HEK293T (cell line): ENCODE measurements around the gene GPD1.

ENCODE experiments used
- CTCF ChIA-PET: fragments of 350-600 bp; formaldehyde crosslinking; extraction: SDS; loops from one replicate; lab custom pipeline; 2021; ENCODE audit warnings: antibody characterized with exemption, inconsistent platforms; lab: Yijun Ruan, JAX
- POLR2A ChIA-PET: fragments of 350-600 bp; formaldehyde crosslinking; extraction: SDS; loops from one replicate; lab custom pipeline; 2020; ENCODE audit warnings: antibody characterized with exemption, inconsistent platforms; lab: Yijun Ruan, JAX
- DNase-seq: peaks from one replicate; pipeline ENCODE4 v3.0.0; 2012; ENCODE audit warnings: mixed read lengths; ENCODE audit errors: extremely low spot score
- ARNT ChIP-seq: fragments of 450-650 bp; IDR thresholded peaks from 2 replicates; pipeline ENCODE4 v1.6.1; 2017; ENCODE audit warnings: mild to moderate bottlenecking
- BHLHE40 ChIP-seq: fragments of 450-650 bp; IDR thresholded peaks from 2 replicates; pipeline ENCODE4 v1.6.1; 2016; ENCODE audit warnings: mild to moderate bottlenecking, moderate library complexity, borderline replicate concordance
- CTBP1 ChIP-seq: fragments of 450-650 bp; IDR thresholded peaks from 2 replicates; pipeline ENCODE4 v1.6.1; 2016; ENCODE audit warnings: borderline replicate concordance
- ELF4 ChIP-seq: fragments of 450-650 bp; IDR thresholded peaks from 2 replicates; pipeline ENCODE4 v1.6.1; 2017; ENCODE audit warnings: antibody characterized with exemption
- FOXA1 ChIP-seq: fragments of 450-650 bp; IDR thresholded peaks from 2 replicates; pipeline ENCODE4 v1.6.1; 2016; ENCODE audit warnings: mild to moderate bottlenecking
- FOXK2 ChIP-seq: fragments of 450-650 bp; IDR thresholded peaks from 2 replicates; pipeline ENCODE4 v1.6.1; 2016; ENCODE audit warnings: mild to moderate bottlenecking
- FOXM1 ChIP-seq: fragments of 450-650 bp; IDR thresholded peaks from 2 replicates; pipeline ENCODE4 v1.6.1; 2017; ENCODE audit warnings: mild to moderate bottlenecking, borderline replicate concordance
- HDGF ChIP-seq: fragments of 450-650 bp; IDR thresholded peaks from 2 replicates; pipeline ENCODE4 v1.6.1; 2017; ENCODE audit warnings: antibody characterized with exemption, borderline replicate concordance
- L3MBTL2 ChIP-seq: fragments of 450-650 bp; conservative IDR thresholded peaks from 2 replicates; pipeline ENCODE4 v1.6.1; 2016; ENCODE audit warnings: mild to moderate bottlenecking
- LEF1 ChIP-seq: fragments of 450-650 bp; IDR thresholded peaks from 2 replicates; pipeline ENCODE4 v1.6.1; 2017; ENCODE audit warnings: mild to moderate bottlenecking, borderline replicate concordance
- NFRKB ChIP-seq: fragments of 450-650 bp; IDR thresholded peaks from 2 replicates; pipeline ENCODE4 v1.6.1; 2016; ENCODE audit warnings: mild to moderate bottlenecking, moderate library complexity
- SP1 ChIP-seq: fragments of 450-650 bp; IDR thresholded peaks from 2 replicates; pipeline ENCODE4 v1.6.1; 2017
- SUZ12 ChIP-seq: fragments of 450-650 bp; IDR thresholded peaks from 2 replicates; pipeline ENCODE4 v1.6.1; 2016; ENCODE audit warnings: mild to moderate bottlenecking
- TARDBP ChIP-seq: fragments of 450-650 bp; IDR thresholded peaks from 2 replicates; pipeline ENCODE4 v1.6.1; 2016
- ZNF384 ChIP-seq: fragments of 450-650 bp; IDR thresholded peaks from 2 replicates; pipeline ENCODE4 v1.6.1; 2016
- TF ChIP-seq, protein P1 (sequence below): fragments of 450-650 bp; IDR thresholded peaks from 2 replicates; pipeline ENCODE4 v1.6.1; 2016

Gene GPD1

DNA sequence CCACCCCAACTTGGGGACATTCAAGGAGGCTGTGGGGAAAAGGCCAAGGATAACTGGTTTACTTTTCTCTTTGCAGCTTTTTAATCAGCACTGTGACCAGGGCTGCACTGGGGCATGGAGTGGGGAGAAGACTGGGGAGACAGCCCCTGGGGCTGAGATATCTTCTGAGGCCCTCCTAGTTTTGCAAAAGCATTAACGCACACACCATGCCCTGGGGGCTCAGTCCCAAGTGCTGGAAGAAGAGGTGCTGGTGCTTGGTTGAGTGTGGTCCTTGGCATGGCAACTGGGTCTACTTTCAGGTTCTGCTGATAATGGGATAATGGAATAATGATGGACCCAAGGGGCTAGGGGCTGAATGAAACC, 28.0 kb upstream of the GPD1 start:
- ChIA-PET POLR2A (interaction anchor here (2.4 kb wide), 1 partner anchor 9 kb away, joined by 11 read pairs; the partner anchor contains the start of gene SMARCD1), CTCF (no interaction called here)

DNA sequence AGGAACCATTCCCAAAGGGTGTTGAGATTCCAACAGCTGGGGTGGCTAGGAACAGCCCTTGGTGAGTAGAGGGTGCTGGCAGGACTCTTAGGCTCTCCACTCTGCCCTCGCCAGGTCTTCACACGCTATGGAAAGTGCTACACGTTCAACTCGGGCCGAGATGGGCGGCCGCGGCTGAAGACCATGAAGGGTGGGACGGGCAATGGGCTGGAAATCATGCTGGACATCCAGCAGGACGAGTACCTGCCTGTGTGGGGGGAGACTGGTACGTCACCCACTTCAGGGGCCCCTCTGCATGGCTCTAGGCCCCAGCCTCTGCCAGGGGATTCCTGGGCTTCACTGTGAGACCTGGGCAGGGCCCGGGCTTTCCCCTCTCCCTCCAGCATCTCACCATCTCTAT, 26.7 kb upstream of the GPD1 start:
- ChIA-PET CTCF (no interaction called here), POLR2A (no interaction called here)
- TF ChIP-seq SP1: no peak
- TF ChIP-seq NFRKB: no peak
- TF ChIP-seq ZNF384: no peak
- no peak for TF ChIP-seq BHLHE40
- TF ChIP-seq FOXA1: no peak
- no peak for TF ChIP-seq HDGF
- no peak for DNase-seq

More for the DNA sequence above, 28.0 kb upstream of the GPD1 start:
- TF ChIP-seq, protein P1, sequence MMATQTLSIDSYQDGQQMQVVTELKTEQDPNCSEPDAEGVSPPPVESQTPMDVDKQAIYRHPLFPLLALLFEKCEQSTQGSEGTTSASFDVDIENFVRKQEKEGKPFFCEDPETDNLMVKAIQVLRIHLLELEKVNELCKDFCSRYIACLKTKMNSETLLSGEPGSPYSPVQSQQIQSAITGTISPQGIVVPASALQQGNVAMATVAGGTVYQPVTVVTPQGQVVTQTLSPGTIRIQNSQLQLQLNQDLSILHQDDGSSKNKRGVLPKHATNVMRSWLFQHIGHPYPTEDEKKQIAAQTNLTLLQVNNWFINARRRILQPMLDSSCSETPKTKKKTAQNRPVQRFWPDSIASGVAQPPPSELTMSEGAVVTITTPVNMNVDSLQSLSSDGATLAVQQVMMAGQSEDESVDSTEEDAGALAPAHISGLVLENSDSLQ: no peak
- TF ChIP-seq LEF1 (no peak), SUZ12 (no peak), ELF4 (no peak), CTBP1 (no peak), FOXK2 (no peak), ARNT (no peak), TARDBP (no peak), HDGF (no peak), FOXA1 (no peak), FOXM1 (no peak), NFRKB (no peak), ZNF384 (no peak), BHLHE40 (no peak)
- no peak for DNase-seq

DNA sequence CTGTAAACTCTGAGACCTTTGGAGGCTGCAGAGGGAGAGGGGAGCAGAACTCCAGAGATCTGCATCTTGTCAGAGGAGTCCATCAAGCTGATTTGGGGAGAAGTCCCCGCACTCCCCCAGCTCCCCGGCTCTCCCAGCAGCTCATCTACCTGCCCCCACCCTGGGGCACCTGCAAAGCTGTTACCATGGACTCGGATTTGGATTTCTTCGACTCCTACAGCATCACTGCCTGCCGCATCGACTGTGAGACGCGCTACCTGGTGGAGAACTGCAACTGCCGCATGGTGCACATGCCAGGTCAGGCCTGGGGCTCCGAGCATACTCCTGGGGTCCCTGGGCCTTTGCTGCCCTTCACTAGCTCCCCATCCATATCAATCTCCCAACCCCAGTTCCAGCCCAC, 25.5 kb upstream of the GPD1 start:
- ChIA-PET POLR2A (interaction anchor here (0.7 kb wide), 1 partner anchor 89 kb away, joined by 3 read pairs; the partner anchor contains the start of gene CERS5), CTCF (no interaction called here)
- no peak for TF ChIP-seq NFRKB
- TF ChIP-seq ZNF384: no peak
- no peak for TF ChIP-seq ELF4
- TF ChIP-seq ARNT: no peak
- TF ChIP-seq LEF1: no peak
- DNase-seq: no peak

DNA sequence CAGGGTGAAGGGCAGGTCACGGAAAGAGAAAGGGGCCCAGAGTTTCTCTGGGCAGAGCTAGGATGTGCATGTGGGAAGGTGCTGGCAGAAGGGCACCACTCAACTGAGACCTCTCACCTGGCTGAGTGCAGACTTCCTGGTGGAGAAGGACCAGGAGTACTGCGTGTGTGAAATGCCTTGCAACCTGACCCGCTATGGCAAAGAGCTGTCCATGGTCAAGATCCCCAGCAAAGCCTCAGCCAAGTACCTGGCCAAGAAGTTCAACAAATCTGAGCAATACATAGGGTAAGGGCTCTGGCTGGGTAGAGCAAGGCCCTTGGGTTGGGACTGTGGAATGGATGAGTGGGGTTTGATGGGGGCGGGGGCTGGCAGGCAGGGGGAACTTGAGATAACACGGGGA, 24.0 kb upstream of the GPD1 start:
- CTCF ChIA-PET: no interaction called here
- TF ChIP-seq FOXM1 (no peak), FOXK2 (no peak), TARDBP (no peak), CTBP1 (no peak), FOXA1 (no peak)
- TF ChIP-seq, protein P1: no peak
- DNase-seq: no peak
- POLR2A ChIA-PET: no interaction called here

DNA sequence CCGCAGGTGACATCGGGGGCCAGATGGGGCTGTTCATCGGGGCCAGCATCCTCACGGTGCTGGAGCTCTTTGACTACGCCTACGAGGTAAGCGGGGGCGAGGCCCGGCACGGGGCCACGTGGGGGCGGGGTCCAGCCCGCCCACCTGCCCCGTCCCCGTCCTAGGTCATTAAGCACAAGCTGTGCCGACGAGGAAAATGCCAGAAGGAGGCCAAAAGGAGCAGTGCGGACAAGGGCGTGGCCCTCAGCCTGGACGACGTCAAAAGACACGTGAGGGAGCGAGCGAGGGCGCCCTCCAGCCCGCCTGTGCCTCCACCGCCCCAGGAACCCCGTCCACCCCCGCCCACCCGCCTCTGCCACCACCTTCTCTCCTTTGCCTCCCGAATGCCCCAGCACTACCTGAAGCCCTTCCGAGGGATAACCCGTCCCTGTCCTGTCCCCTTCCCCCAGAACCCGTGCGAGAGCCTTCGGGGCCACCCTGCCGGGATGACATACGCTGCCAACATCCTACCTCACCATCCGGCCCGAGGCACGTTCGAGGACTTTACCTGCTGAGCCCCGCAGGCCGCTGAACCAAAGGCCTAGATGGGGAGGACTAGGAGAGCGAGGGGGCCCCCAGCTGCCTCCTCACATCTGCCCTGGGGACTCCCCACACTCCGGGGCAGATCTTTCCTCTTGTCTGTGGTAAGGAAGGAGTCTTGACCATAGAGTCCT, 22.6 kb upstream of the GPD1 start:
- ChIA-PET POLR2A (no interaction called here), CTCF (interaction anchor here (1.4 kb wide), 1 partner anchor 30 kb away, joined by 3 read pairs; the partner anchor contains the start of gene COX14)
- TF ChIP-seq TARDBP (no peak), CTBP1 (no peak), FOXM1 (no peak), ARNT (no peak), HDGF (no peak), FOXK2 (no peak), NFRKB (no peak), LEF1 (no peak), FOXA1 (no peak), SUZ12 (no peak), L3MBTL2 (no peak), BHLHE40 (no peak), ELF4 (no peak), SP1 (no peak), ZNF384 (no peak)
- TF ChIP-seq, protein P1: no peak
- DNase-seq: no peak

DNA sequence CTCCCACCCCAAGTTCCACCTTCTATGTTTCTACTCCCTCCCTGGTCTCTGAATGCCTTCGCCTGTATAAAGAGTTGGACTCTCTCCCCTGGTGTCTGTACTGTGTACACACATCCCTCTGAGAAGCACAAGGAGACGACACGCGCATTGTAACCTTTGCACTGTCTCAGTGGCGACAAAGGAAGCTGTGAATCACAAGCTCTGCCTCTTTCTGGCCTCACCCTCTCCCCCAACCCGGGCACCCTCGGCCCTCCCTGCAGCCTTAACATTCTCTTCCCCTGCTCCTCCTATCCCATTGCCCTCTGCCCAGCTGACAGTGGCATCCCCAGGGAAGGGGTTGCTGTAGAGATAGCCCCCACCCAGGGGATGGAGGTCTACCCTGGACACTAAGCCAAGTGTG, 21.2 kb upstream of the GPD1 start:
- ChIA-PET POLR2A (interaction anchor here (0.9 to 1.4 kb wide), 3 partner anchors 15 to 85 kb away, joined by 3 to 6 read pairs (median 4); partner anchors contain the start of genes CERS5 and COX14), CTCF (interaction anchor here (1.4 to 2.3 kb wide), 2 partner anchors 28 to 29 kb away, joined by 3 to 16 read pairs; partner anchors contain the start of gene COX14)
- TF ChIP-seq NFRKB (no peak), SUZ12 (no peak), ZNF384 (no peak), BHLHE40 (no peak), LEF1 (no peak)
- TF ChIP-seq, protein P1: no peak
- DNase-seq: no peak
